GM18870 (cell line): Measurements from ENCODE around the gene PKNOX1.
"Not testable (repeated sequence)": the region's sequence is repeated elsewhere in the genome, so short reads cannot be mapped to it uniquely, and the experiment has no call there.

Experiments used
- ATAC-seq: cut with Tn5 transposase; IDR thresholded peaks from one replicate; pipeline ENCODE4 v1.9.1; 2021; ENCODE audit warnings: moderate library complexity; ENCODE audit not compliant: unreplicated experiment

The PKNOX1 gene

DNA sequence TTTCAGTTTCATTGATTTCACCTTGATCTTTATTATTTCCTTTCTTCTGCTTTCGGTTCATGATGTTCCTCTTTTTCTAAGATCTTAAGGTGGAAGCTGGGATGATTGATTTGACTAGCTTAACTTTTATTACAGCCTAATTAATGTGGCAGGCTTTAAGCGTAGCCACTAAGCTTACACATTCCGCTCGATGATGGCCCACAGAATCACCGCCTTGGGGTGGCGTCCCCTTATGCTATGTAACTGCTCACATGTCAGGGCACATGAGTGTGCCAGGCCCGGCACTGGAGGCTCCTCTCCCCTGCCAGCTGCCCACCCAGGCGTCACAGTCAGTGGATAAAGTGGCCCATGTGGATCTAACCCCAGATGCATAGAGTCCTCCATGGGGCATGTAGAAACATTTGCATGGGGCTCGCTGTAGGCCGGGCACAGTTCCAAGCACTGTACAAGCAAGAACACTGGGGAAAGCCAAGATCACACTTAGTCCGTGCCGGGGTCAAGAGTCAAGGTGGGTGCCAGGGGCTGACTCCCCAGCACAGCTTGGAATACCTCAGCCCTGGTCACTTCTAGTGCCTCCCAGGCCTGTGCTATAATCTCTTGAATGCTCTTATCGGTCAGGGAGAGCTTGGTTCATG, 41.7 kb downstream of the PKNOX1 start:
- ATAC-seq: no peak

DNA sequence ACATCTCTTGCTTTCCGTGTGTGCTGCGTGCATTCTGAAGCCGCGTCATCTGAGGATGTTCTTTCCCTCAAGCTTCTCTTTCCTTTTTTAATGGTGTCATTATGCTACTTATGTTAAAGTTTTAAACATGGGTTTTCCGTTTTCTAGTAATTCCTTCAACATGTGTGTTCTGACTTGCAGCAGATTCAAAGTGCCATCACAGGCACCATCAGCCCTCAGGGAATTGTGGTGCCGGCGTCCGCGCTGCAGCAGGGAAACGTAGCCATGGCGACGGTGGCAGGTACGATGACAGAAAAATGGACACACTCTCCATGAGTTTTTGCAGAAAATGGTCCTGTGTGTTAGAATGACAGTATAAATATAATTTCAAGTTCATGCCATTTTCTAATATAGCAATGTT, 42.4 kb downstream of the PKNOX1 start:
- no peak for ATAC-seq

DNA sequence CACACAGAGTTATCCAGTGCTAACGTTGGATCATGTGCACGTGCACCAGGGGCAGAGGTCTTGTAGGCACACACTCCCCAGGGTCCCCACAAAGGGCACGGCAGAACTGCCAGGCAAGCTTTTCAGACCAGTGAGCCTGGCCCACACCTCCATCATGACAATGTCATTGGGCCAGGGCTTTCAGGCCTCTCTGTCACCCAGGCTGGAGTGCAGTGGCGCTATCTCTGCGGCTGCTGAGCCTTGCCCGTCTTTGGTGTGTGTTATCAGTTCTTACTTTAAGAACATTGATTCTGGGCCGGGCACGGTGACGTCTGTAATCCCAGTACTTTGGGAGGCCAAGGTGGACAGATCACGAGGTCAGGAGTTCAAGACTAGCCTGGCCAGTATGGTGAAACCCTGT, 44.2 kb downstream of the PKNOX1 start:
- no peak for ATAC-seq

DNA sequence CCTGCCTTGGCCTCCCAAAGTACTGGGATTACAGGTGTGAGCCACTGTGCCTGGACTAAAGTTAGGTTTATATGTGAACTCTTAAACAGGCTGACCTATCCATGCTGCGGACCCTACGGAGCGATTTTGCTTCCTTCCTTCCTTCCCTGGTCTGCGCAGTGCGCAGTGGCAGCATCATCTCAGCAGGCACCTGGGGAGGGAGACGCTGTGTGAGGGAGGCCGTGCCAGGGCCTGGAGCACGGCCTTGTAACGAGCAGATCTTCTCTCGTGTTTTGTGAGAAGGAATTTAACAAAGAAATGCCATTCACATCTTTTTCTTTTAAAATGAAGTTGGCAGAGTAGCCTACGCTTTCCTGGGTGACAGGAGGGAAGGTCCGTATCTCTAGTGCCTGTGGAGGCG, 45.8 kb downstream of the PKNOX1 start:
- ATAC-seq: no peak

- ATAC-seq: no peak
Measured at GRCh38 chr21:43020771-43021170, 46.4 kb downstream of the PKNOX1 start.

DNA sequence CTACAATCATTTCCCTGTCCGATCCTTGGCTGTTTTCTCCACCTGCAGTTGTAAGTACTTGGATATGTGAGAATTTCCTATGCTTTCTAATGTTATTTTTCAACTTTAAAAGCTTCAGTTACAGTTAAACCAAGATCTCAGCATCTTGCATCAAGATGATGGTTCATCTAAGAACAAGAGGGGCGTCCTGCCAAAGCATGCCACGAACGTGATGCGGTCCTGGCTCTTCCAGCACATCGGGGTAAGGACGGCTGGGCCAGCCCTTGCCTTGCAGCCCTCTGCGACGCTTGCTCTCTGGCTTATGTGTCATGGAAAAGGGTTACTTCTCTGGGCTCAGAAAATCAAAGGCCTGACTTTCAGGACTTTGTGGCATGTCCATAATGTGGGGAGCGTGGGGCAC, 46.8 kb downstream of the PKNOX1 start:
- ATAC-seq: no peak

DNA sequence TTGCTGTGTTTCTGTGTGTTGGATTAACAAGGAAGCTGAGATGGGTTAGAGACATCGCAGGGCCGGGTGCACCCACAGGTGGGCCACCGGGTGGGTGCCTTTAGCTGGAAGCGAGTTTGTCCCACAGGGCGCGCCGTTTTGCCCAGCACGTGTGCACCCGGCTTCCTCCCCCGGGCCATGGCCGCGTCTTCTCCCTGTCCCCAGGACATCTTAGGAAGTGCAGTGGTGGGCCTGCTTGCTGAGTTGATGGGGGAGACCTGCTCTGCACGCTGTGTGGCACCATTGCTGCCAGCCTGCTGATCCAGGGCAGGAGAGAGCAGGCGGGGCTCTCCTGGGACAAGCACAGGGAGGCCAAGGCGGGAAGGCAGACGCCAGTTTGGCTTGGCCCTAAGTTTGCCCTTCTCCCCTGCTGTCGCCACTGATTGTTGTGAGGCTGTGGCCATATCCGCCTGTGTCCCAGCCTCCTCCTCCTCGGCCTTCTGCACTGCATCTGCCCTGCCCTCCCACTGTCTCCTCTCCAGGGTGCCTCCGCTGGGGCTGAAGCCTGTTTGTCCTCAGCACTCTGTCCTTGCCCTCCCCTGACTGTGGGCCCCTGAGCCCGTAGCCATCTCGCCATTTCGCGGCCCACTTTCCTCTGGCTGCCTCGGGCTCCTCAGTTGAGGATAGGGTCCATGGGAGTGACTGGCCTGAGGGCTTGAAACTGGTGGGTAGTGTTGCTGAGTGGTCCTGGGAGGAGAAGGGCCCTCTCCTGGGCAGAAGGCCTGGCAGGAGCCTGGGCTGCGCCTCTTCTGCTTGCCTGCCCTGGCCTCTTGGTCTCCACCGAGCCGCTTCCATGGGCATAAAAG, 47.6 kb downstream of the PKNOX1 start:
- ATAC-seq: no peak

GRCh38 chr21:43023175-43023574, 48.8 kb downstream of the PKNOX1 start:
- ATAC-seq: no peak

- no peak for ATAC-seq
Measured at GRCh38 chr21:43024439-43025136, 50.2 kb downstream of the PKNOX1 start.

DNA sequence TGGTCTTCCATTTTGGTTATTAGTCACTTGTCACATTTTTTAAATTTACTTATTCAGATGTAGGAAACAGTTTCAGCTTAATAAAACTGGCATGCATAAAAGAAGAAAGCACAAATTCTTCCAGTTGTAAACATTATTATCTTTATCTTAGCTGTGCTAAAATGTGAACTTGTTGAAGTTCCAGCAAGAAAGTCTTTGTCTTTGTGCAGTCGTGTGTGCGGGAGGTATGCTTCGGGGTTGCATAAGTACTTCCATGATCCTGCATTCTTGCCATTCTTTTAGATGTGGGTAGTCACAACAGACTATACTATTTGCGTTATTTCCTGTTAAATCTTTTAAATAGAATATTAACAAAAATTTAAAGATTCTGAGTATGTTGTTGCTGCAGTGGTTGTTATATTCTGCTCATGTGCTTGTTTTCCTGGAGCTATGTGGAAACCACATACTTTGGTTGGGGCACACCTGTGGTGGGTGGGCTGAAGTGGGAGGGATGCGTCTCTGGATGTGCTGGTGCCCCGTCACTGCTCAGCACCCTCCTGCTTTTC, 51.3 kb downstream of the PKNOX1 start:
- ATAC-seq: no peak

- no peak for ATAC-seq
Measured at GRCh38 chr21:43027846-43028731, 53.7 kb downstream of the PKNOX1 start.

GRCh38 chr21:43029785-43030184, 55.4 kb downstream of the PKNOX1 start:
- ATAC-seq: no peak

DNA sequence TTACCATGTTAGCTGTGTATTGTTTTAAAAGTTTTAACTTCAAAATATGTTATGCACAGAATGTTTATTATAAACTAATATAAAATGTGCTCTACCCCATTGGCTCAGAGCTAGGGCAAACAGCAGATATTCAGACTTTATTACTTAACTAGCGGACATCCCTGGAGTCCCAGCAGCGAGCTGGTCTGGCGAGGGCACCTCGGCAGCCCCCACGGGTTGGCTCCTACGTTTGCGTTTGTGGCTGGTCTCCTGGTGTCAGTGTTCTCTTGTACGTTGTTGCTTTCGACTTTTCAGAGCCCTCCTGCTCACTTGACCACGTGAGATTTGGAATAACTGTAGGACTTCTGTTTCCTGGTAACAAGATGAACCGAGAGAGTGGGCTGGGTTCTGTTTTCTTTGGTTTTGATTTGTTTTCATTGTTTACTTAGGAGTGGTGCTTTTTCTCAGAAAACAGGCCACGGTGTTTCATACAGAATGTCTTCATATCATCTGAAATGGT, 56.8 kb downstream of the PKNOX1 start:
- ATAC-seq: no peak

GRCh38 chr21:43034101-43034500, 59.7 kb downstream of the PKNOX1 start:
- ATAC-seq: no peak

GRCh38 chr21:43034826-43035225, 60.5 kb downstream of the PKNOX1 start:
- ATAC-seq: no peak

DNA sequence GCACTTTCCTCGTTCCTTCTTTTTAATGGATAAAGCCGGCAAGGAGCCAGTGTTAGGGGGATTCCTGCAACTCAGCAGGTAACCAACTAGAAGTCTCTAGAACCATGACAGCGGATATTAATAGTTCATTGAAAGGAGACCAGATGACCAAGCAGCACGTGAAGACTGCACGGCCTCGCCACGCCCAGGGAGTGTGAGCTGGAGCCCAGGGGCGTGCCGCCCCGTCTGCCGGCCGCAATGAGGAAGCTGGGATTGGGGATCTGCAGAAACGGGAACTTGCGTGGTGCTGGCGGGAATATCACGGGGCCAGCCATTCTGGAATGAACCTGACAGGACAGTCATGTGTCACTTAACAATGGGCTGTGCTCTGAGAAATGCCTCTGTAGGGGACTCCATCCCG, 62.5 kb downstream of the PKNOX1 start:
- ATAC-seq: not testable (repeated sequence)

DNA sequence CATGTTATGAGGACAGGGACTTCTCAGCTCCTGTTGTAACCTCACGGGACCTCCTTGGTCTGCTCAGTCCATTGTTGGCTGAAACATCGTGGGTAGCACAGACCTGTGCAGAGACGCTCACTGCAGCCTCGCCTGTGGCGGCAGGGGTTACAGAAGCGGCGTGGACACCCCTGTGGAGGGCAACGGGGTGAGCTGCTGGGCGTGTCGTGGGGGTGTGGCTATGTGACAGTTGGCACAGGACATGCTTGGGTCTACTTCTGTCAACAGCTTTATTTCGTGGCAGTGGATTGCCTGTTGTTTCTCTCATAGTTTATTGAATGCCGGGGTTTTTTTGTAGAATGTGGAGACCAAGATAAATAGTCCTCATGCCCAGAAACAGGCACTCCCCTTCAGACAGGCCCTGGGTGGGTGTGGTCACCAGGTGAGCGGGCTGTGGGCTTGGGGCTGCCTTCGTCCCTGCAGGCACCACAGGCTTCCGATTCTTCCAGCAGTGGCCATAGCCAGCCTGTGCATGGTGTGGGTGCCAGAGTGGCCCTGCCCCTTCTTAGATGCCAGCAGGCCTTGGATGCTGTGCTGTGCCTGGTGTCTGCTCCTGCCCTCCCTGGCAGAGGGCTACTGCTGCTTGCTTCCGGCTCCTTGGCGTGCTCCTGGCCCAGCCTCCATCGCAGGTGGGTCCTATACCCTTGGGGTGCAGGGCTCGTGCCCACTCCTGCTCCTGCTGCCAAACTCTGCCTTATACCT, 63.7 kb downstream of the PKNOX1 start:
- not testable (repeated sequence) for ATAC-seq

DNA sequence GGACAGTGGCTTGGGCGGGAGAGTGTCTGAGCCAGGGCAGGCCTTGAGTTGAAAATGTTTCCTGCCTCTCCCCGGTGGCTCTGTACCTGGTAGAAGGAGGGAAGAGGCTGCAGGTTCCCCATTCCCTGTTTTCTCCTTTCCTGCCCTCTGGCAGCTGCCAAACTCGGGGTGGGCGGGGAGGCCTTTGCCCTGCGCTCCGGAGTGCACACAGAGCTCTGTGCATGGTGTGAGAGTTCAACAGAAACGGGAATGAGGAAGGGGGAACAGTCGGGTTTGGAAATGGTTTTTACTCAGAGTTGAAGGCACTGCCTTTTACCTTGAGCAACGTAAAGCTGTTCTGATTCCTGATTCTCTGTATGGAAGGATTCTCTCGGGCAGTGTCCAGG, 64.3 kb downstream of the PKNOX1 start:
- ATAC-seq: not testable (repeated sequence)

- not testable (repeated sequence) for ATAC-seq
Measured at GRCh38 chr21:43042169-43042568, 67.8 kb downstream of the PKNOX1 start.

GRCh38 chr21:43043291-43043690, 68.9 kb downstream of the PKNOX1 start:
- not testable (repeated sequence) for ATAC-seq
